ENCODE results near the gene SPAG7.

The SPAG7 gene

GRCh38 chr17:4974115-4974670 is 6.6 kb upstream of the SPAG7 start:
- DNase-seq: peak in 1 of 51 donors; percentile 17

- DNase-seq: no peak
These were observed 5.9 kb upstream of the SPAG7 start for GRCh38 chr17:4973256-4974114.

GRCh38 chr17:4972752-4973151 is 5.1 kb upstream of the SPAG7 start:
- no peak for DNase-seq

- no peak for DNase-seq
These were observed 4.7 kb upstream of the SPAG7 start for GRCh38 chr17:4972322-4972721.

- DNase-seq: no peak
These were observed 4.2 kb upstream of the SPAG7 start for GRCh38 chr17:4971826-4972225.

GRCh38 chr17:4970273-4970672 is 2.7 kb upstream of the SPAG7 start:
- no peak for DNase-seq

GRCh38 chr17:4969551-4970173 is 2.0 kb upstream of the SPAG7 start:
- DNase-seq: no peak

GRCh38 chr17:4969047-4969550 is 1.5 kb upstream of the SPAG7 start:
- DNase-seq: peak in 3 of 51 donors; percentile 4 to 30 (median 29)

GRCh38 chr17:4968486-4969046 is 949 bp upstream of the SPAG7 start:
- DNase-seq: peak in 16 of 51 donors; percentile 15 to 45 (median 31)

- peak in 48 of 51 donors; percentile 91 to 100 (median 99) for DNase-seq
These were observed 626 bp downstream of the SPAG7 start for GRCh38 chr17:4966844-4967538.

GRCh38 chr17:4965311-4965986 is 2.2 kb downstream of the SPAG7 start:
- no peak for DNase-seq

GRCh38 chr17:4960279-4960922 is 7.2 kb downstream of the SPAG7 start:
- DNase-seq: no peak

- DNase-seq: no peak
These were observed 8.2 kb downstream of the SPAG7 start for GRCh38 chr17:4959261-4959965.

- DNase-seq: no peak
These were observed 9.5 kb downstream of the SPAG7 start for GRCh38 chr17:4958102-4958501.

- no peak for DNase-seq
These were observed 11.0 kb downstream of the SPAG7 start for GRCh38 chr17:4956493-4957061.

GRCh38 chr17:4955091-4955490 is 12.5 kb downstream of the SPAG7 start:
- no peak for DNase-seq

GRCh38 chr17:4953451-4953961 is 14.1 kb downstream of the SPAG7 start:
- no peak for DNase-seq

GRCh38 chr17:4951486-4951885 is 16.1 kb downstream of the SPAG7 start:
- DNase-seq: no peak

- DNase-seq: no peak
These were observed 16.8 kb downstream of the SPAG7 start, which contains the start of gene ENO3 for GRCh38 chr17:4950746-4951204. TSS of gene ENO3 (plus strand) at chr17:4951119. CDS start at chr17:4951830, 711 bp downstream.

Measured in hypothalamus (tissue), 51 donors.